Measurements from ENCODE around the gene NR5A1.

Gene NR5A1

DNA sequence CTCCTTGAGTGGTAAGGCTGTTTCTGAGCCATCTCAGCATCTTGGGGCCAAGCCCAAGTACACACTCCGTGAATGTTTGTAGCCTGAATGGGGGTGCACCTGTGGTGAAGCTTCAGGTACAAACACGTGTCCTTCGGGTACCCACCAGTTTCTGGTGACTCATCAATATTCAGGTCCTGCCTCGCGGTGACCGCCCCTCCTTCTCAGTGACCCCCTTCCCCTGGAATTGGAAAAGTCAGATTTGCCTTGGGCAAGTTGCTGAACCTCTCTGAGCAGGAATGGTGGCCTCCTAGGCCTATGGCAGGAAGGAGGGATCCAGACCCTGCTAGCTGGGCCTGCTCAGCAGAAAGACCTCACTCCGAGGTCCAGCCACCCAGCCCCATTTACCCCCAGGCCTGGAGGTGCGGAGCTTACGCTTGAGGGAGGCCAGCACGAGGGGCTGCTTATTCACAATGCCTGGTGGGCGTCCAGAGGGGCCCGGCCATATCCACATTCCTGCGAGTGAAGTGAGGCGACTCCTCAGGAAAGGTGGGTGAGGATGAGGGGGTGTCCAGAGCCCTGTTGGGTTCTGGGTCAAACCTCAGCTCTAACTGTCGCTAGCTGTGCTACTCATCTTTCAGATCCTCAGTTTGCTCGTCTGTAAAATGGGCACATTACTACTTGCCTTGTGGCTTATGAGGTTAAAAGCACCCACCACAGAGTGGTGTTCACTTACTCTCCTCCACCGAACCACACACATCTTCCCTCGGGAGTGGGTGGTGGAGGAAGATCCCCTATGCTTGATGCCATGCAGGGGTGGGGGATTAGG lies 49.9 kb downstream of the NR5A1 start:
- no peak for DNase-seq

GRCh38 chr9:124456341-124457078 lies 50.7 kb downstream of the NR5A1 start:
- DNase-seq: no peak

GRCh38 chr9:124455820-124456219 lies 51.4 kb downstream of the NR5A1 start:
- no peak for DNase-seq

DNA sequence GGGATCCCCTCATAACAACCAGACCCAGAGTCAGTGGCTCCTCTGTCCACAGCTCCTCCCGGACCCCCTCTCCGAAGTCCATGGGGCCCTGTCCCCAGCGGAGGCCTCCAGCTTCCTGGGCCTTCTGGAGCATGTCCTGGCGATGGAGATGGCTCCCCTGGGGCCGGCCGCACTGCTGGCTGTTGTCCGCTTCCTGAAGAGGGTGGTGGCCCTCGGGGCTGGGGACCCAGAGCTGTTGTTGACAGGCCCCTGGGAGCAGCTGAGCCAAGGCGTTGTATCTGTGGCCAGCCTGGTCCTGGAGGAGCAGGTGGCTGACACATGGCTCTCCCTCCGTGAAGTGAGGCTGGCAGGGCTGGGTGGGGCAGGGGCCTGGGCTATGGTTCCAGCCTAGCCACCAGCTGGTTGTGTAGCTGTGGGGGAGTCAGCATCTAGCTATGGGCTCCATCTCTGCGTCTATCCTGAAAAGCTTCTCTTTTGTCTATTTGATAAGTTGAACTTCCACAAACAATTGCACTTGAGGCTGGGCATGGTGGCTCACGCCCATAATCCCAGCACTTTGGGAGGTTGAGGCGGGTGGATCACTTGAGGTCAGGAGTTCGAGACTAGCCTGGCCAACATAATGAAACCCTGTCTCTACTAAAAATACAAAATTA lies 52.3 kb downstream of the NR5A1 start:
- no peak for DNase-seq

- no peak for DNase-seq
Observed at GRCh38 chr9:124454296-124454695, 52.9 kb downstream of the NR5A1 start.

DNA sequence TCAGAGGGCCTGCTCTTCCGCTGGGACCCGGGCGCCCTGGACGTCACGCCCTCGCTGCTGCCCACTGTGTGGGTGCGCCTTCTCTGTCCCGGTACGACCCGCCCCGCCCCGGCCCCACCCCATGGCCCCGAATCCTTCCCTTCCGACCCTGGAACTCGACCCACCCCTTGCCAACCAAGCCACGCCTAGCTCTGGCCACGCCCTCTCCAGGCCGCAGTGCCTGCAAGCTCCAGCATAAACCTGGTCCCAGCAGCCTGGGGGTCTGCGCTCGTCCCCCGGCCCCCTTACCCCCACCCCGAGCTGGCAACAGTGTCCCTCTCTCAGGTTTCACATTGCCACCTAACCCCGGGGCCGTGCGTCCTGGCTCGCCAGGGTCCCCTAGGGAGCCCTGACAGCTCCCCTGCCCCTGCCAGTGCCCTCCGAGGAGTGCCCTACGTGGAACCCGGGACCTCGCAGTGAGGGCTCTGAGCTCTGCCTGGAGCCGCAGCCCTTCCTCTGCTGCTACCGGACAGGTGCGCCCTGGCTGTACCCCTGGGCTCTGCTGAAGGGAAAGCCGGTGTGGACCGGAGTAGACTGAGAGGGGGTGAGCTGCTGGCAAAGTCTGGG lies 53.5 kb downstream of the NR5A1 start:
- DNase-seq: no peak

DNA sequence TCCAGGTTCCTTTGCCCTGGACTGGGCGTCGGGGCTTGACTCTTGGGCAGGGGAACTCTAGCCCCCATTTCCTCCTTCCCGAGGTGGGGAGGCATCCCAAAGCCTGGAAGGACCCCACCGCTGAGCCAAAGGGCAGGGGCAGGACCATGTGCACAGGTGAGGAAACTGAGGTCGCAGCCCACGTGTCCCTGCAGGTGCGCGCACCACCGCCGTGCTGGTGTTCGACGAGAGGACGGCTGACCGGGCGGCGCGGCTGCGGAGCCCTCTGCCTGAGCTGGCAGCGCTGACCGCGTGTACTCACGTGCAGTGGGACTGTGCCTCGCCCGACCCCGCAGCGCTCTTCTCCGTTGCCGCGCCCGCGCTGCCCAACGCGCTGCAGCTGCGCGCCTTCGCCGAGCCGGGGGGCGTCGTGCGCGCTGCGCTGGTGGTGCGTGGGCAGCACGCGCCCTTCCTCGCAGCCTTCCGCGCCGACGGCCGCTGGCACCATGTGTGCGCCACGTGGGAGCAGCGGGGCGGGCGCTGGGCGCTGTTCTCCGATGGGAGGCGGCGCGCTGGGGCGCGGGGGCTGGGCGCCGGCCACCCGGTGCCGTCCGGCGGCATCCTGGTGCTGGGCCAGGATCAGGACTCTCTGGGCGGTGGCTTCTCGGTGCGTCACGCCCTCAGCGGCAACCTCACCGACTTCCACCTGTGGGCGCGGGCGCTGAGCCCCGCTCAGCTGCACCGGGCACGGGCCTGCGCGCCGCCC lies 54.2 kb downstream of the NR5A1 start:
- DNase-seq: no peak

DNA sequence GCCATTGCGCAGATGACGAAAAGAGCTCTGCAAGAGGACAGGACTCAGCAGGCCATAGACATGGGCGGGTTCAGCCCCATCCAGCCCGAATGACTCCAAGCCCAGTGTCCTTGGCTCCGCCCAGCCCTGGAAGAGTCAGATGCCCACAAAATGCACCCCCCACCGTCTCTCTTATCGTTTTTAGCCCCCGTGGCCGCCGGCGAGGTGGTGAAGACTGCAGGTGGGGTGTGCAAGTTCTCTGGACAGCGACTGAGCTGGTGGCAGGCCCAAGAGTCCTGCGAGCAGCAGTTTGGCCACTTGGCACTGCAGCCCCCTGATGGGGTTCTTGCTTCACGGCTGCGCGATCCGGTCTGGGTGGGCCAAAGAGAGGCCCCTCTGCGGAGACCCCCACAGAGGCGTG lies 54.9 kb downstream of the NR5A1 start:
- DNase-seq: no peak

- DNase-seq: no peak
Observed at GRCh38 chr9:124450931-124451661, 56.1 kb downstream of the NR5A1 start.

- DNase-seq: no peak
Observed at GRCh38 chr9:124450241-124450924, 56.8 kb downstream of the NR5A1 start, which contains the start of gene ADGRD2. Gene ADGRD2, plus strand, starts transcription at chr9:124450451. Its CDS starts 1,216 bp downstream, at chr9:124451667.

GRCh38 chr9:124449381-124450151 lies 57.6 kb downstream of the NR5A1 start:
- DNase-seq: no peak

GRCh38 chr9:124448019-124448418 lies 59.2 kb downstream of the NR5A1 start:
- DNase-seq: no peak

- DNase-seq: no peak
Observed at GRCh38 chr9:124447297-124447661, 59.9 kb downstream of the NR5A1 start.

GRCh38 chr9:124444166-124444565 lies 63.0 kb downstream of the NR5A1 start:
- DNase-seq: no peak

DNA sequence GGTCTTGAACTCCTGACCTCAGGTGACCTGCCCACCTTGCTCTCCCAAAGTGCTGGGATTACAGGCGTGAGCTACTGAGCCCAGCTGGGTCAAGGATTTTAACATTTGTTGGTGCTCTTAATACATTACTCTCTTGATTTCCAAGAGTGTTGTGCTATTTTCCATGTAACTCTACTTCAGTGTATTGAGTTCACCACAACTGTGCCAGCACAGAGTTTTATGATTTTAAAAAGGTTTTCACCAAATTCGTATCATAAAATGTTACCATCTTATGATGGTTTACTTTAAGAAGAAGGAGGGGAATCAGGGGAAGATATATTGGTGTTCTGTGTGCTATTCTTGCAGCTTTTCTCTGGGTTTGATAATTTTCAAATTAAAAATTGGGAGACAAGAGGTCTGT lies 63.6 kb downstream of the NR5A1 start:
- DNase-seq: no peak

- no peak for DNase-seq
Observed at GRCh38 chr9:124442826-124443225, 64.4 kb downstream of the NR5A1 start.

DNA sequence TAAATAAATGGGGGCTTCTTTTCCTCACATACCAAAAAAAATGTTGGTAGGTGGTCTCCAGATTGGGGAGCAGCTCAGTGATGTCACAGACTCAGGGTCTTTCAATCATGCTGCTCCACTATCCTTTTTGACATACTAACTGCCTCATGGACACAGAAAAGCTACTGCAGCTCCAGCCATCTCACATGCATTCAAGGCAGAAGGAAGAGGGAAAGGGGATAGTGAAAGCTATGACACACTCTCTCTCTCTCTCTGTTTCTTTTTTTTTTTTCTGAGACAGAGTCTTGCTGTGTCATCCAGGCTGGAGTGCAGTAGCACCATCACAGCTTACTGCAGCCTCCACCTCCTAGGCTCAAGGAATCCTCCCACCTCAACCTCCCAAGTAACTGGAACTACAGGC lies 64.8 kb downstream of the NR5A1 start:
- no peak for DNase-seq

DNA sequence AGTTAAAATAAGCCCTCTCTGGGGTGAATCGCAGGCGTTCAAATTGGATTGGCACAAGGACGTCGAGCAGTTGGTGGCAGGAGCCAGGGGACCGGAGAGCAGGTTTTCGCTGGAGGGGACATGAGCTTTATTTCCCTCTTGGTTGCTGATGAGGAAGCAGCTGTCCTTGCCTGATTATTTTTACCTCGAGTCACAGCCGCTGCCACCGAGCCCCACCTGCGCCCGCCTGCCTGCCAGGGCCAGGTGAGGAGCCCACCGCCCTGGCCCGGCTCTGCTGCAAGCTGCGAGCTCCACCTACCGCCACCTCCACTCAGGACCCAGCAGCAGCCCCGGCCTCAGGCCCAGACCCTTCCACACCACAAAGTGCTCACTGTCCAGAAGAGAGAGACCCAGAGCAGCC lies 65.9 kb downstream of the NR5A1 start:
- no peak for DNase-seq

GRCh38 chr9:124440786-124441185 lies 66.4 kb downstream of the NR5A1 start:
- DNase-seq: no peak

DNA sequence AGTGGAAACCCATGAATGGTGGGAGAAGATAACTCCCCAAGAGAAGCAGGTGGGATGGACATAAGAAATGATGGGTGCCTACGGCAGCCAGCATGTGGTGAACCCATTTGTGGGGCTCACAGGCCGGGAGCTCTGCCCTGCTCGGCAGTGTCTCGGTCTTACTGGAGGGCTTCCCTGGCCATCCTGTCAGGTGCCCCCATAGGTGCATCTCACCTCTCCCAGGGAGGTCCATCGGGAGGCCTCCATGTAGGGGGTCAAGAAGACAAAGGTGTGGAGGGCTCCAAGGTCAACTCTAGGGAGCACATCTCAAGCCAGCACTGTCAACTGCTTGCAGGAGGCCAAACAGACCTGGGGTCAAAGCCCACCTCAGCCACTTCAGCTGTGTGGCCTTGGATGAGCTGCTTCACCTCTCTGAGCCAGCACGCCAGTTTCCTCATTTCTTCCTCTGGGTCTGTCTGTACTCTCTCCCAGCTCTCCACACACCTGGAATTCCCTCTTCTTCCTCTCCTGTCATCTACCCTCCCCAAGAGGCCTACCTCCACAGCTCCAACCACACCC lies 67.4 kb downstream of the NR5A1 start:
- DNase-seq: no peak

All from effector CD4-positive, alpha-beta T cell (primary cell).